IgD-negative memory B cell (primary cell): ENCODE measurements around the gene PRDM15. TPM values are rescaled to one million over a fixed set of nuclear protein-coding genes. Genes with fewer than 3 reads are reported as not detected.

Source experiments
- H3K27ac Mint-ChIP-seq, 3 donors: one replicate each; pipeline ENCODE4 v1.8.0; 2020 to 2022; ENCODE audit warnings: mild to moderate bottlenecking in 3 of 3, mixed read lengths in 3 of 3, moderate library complexity in 1 of 3
- H3K27me3 Mint-ChIP-seq: one replicate; pipeline ENCODE4 v1.8.0; 2021; ENCODE audit warnings: mixed read lengths
- H3K36me3 Mint-ChIP-seq: one replicate; pipeline ENCODE4 v1.8.0; 2020; ENCODE audit warnings: mild to moderate bottlenecking, mixed read lengths
- H3K4me1 Mint-ChIP-seq, 3 donors: one replicate each; pipeline ENCODE4 v1.8.0; 2020 to 2022; ENCODE audit warnings: mixed read lengths in 3 of 3, mild to moderate bottlenecking in 1 of 3
- H3K4me3 Mint-ChIP-seq, 4 donors: one replicate each; pipeline ENCODE4 v1.8.0; 2020 to 2022; ENCODE audit warnings: mild to moderate bottlenecking in 4 of 4, mixed read lengths in 4 of 4, moderate library complexity in 3 of 4
- H3K9me3 Mint-ChIP-seq, 3 donors: one replicate each; pipeline ENCODE4 v1.8.0; 2020 to 2021; ENCODE audit warnings: mixed read lengths in 3 of 3, mild to moderate bottlenecking in 1 of 3
- polyA plus RNA-seq: library from polyadenylated mRNA; unstranded; fragments of 300-500 nt; fragmentation: Illumina TruSeq; gene quantifications from one replicate; pipeline ENCODE4 v1.2.3, GENCODE V29; 2021

The PRDM15 gene
- polyA plus RNA-seq, 1 donor from 2014 or later = 5.6 TPM

DNA sequence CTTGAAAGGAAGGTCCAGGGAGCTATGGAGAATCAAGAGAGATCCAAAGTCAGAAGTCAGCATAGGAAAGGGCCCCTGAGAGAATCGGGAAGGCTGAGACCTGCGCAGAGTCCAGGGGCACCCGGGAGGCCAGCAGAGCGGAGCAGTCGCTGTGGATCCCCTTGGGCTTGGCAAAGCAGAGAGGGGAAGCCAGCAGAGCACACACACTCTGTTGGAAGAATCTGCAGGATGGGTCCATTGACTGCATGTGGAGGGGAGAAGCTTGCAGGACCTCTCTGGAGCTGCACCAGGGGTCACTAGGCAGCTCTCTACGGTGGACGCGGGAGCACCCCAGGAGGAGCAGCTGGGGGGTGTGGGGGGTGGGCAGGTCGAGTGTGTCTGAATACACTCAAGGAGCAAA is 118.7 kb downstream of the PRDM15 start:
- H3K4me3 Mint-ChIP-seq = no peak overlapping the region
- no peak overlapping the region for H3K27ac Mint-ChIP-seq
- H3K36me3 Mint-ChIP-seq = no peaks in the 10 kb centered on the region
- H3K4me1 Mint-ChIP-seq = peaks cover 5 to 9% (median 8%) of the 10 kb centered on the region in 3 donors
- no peaks in the 10 kb centered on the region for H3K9me3 Mint-ChIP-seq
- H3K27me3 Mint-ChIP-seq = peaks cover 57% of the 10 kb centered on the region

- Mint-ChIP-seq H3K4me3 (peak overlapping the region in 1 of 4 donors; percentile 17), H3K27me3 (peaks cover 52% of the 10 kb centered on the region)
Observed at GRCh38 chr21:41759926-41760325, 119.2 kb downstream of the PRDM15 start.

GRCh38 chr21:41759214-41759840 is 119.8 kb downstream of the PRDM15 start:
- no peak overlapping the region for H3K4me3 Mint-ChIP-seq
- H3K27ac Mint-ChIP-seq = no peak overlapping the region
- peaks cover 47% of the 10 kb centered on the region for H3K27me3 Mint-ChIP-seq
- no peaks in the 10 kb centered on the region for H3K9me3 Mint-ChIP-seq
- peaks cover 5 to 9% (median 5%) of the 10 kb centered on the region in 3 donors for H3K4me1 Mint-ChIP-seq
- H3K36me3 Mint-ChIP-seq = no peaks in the 10 kb centered on the region

More at GRCh38 chr21:41759926-41760325, 119.2 kb downstream of the PRDM15 start:
- H3K4me1 Mint-ChIP-seq = peaks cover 5 to 9% (median 5%) of the 10 kb centered on the region in 3 donors
- no peak overlapping the region for H3K27ac Mint-ChIP-seq
- no peaks in the 10 kb centered on the region for H3K9me3 Mint-ChIP-seq
- no peaks in the 10 kb centered on the region for H3K36me3 Mint-ChIP-seq

DNA sequence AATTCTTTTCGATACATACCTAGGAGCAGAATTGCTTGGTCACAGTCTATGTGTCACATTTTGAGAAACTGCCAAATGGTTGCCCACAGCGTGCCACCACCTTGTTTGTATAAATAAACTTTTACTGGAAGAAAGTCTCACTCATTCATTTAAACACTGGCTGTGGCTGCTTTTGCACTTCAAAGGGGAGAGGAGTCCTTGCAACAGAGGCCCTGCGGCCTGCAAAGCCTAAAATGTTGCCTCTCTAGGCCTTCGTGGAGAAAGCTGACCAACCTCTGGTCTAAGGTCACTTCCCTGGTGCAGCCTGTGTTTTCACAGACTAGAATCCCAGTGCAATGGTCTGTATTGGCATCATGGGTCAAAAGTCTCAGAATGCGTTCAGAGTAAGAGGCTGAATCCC is 120.6 kb downstream of the PRDM15 start:
- H3K27me3 Mint-ChIP-seq = peaks cover 43% of the 10 kb centered on the region
- H3K27ac Mint-ChIP-seq = no peak overlapping the region
- H3K36me3 Mint-ChIP-seq = no peaks in the 10 kb centered on the region
- H3K9me3 Mint-ChIP-seq = no peaks in the 10 kb centered on the region
- H3K4me3 Mint-ChIP-seq = no peak overlapping the region
- H3K4me1 Mint-ChIP-seq = peaks cover 5 to 9% (median 5%) of the 10 kb centered on the region in 3 donors

- peaks cover 26% of the 10 kb centered on the region for H3K27me3 Mint-ChIP-seq
Observed at GRCh38 chr21:41755934-41756773, 123.0 kb downstream of the PRDM15 start.

DNA sequence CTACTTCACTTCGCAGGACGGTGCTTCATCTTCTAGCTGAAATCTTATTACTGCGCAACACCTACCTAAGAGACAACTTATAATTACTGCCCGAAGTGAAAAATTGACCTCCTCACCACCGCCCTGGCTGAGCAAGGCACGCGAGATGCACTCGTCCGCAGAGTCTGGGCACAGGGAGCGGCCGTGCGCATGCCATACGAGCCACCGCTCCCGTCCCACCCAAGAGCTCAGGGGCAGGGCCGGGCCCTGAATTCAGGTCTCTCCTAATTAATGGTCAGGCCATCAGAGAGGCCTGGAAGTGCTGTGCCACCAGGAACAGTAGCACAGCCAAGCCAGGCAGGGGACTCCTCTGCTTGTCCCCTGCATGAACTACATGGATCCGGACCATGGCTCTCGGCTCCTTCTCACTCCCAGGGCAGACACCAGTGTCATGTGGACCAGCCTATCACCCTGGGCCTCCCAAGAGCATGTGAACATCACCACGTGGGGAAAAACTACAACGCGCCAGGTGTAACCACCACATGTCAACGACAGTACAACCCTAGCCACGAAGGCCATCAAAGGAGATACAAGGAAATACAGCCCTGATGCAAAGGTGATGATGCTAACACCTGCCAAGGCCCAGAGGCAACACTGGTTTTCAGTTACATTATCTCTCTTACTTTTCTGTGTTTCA is 123.7 kb downstream of the PRDM15 start:
- Mint-ChIP-seq H3K27ac (no peak overlapping the region), H3K4me1 (no peaks in the 10 kb centered on the region), H3K36me3 (no peaks in the 10 kb centered on the region), H3K27me3 (peaks cover 20% of the 10 kb centered on the region), H3K4me3 (peak overlapping the region in 1 of 4 donors; percentile 52), H3K9me3 (no peaks in the 10 kb centered on the region)

More at GRCh38 chr21:41755934-41756773, 123.0 kb downstream of the PRDM15 start:
- Mint-ChIP-seq H3K9me3 (no peaks in the 10 kb centered on the region), H3K27ac (no peak overlapping the region), H3K4me3 (no peak overlapping the region), H3K36me3 (no peaks in the 10 kb centered on the region), H3K4me1 (peaks cover 0 to 3% (median 2%) of the 10 kb centered on the region in 3 donors)

- Mint-ChIP-seq H3K27me3 (peaks cover 11% of the 10 kb centered on the region), H3K4me1 (no peaks in the 10 kb centered on the region), H3K9me3 (no peaks in the 10 kb centered on the region), H3K4me3 (no peak overlapping the region), H3K36me3 (no peaks in the 10 kb centered on the region), H3K27ac (no peak overlapping the region)
Observed at GRCh38 chr21:41754479-41754891, 124.7 kb downstream of the PRDM15 start.

- Mint-ChIP-seq H3K9me3 (no peaks in the 10 kb centered on the region), H3K27me3 (peaks cover 8% of the 10 kb centered on the region), H3K36me3 (no peaks in the 10 kb centered on the region), H3K27ac (no peak overlapping the region), H3K4me1 (no peaks in the 10 kb centered on the region), H3K4me3 (no peak overlapping the region)
Observed at GRCh38 chr21:41753006-41753898, 125.9 kb downstream of the PRDM15 start.

DNA sequence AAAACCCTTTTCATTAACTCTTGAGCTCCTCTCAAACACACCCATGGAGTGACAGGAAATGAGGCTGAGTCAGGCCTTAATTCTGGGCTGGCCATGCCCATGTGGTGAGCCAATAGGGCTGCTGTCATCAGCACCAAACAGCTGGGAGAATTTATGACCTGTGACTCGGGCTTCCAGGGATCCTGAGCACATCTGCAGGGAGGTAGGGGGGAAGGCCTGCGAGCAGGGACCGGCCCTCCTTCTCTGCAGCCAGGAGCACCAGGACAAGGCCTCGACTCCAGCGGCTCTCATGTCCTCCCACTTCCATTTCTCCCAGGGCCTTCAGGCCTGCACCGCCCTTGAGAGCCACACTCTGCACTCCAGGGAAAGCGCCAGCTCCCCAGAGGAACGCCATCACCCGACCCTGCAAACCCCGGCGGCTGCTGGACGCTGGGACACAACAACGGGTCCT is 126.9 kb downstream of the PRDM15 start:
- H3K27ac Mint-ChIP-seq = no peak overlapping the region
- no peaks in the 10 kb centered on the region for H3K36me3 Mint-ChIP-seq
- H3K9me3 Mint-ChIP-seq = no peaks in the 10 kb centered on the region

GRCh38 chr21:41751611-41752011 is 127.5 kb downstream of the PRDM15 start:
- H3K27me3 Mint-ChIP-seq = peaks cover 5% of the 10 kb centered on the region
- H3K27ac Mint-ChIP-seq = no peak overlapping the region
- no peak overlapping the region for H3K4me3 Mint-ChIP-seq
- H3K36me3 Mint-ChIP-seq = no peaks in the 10 kb centered on the region
- H3K4me1 Mint-ChIP-seq = peaks cover 0 to 2% (median 0%) of the 10 kb centered on the region in 3 donors
- H3K9me3 Mint-ChIP-seq = no peaks in the 10 kb centered on the region

More for the DNA sequence above, 126.9 kb downstream of the PRDM15 start:
- Mint-ChIP-seq H3K27me3 (peaks cover 8% of the 10 kb centered on the region), H3K4me1 (no peaks in the 10 kb centered on the region), H3K4me3 (no peak overlapping the region)

DNA sequence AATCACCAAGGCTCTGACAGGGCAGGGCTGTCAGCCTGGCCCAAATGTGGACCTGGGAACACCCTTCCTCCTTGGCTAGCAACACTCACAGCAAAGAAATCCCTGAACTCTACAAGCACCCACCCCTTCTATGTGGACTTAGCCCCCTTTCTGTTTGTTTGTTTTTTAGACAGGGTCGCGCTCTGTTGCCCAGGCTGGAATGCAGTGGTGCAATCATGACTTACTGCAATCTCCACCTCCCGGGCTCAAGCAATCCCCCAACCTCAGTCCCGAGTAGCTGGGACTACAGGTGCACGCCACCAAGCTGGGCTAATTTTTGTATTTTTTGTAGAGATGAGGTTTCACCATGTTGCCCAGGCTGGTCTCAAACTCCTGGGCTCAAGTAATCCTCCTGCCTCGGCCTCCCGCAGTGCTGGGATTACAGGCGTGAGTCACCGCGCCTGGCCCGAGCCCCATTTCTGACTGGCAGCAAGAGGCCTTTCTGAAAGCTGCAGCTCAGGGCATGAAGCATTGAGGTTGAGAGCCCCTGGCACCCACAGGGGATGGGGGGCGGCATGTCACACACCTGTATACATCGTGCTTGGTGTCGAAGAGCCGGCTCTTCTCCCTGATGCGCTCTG is 128.5 kb downstream of the PRDM15 start:
- Mint-ChIP-seq H3K27me3 (peaks cover 4% of the 10 kb centered on the region), H3K4me3 (no peak overlapping the region), H3K36me3 (no peaks in the 10 kb centered on the region), H3K4me1 (peaks cover 0 to 2% (median 0%) of the 10 kb centered on the region in 3 donors), H3K27ac (no peak overlapping the region), H3K9me3 (no peaks in the 10 kb centered on the region)

GRCh38 chr21:41750051-41750450 is 129.1 kb downstream of the PRDM15 start:
- Mint-ChIP-seq H3K4me3 (no peak overlapping the region), H3K9me3 (no peaks in the 10 kb centered on the region), H3K27me3 (peaks cover 4% of the 10 kb centered on the region), H3K4me1 (peaks cover 0 to 2% (median 0%) of the 10 kb centered on the region in 3 donors), H3K36me3 (no peaks in the 10 kb centered on the region), H3K27ac (no peak overlapping the region)

DNA sequence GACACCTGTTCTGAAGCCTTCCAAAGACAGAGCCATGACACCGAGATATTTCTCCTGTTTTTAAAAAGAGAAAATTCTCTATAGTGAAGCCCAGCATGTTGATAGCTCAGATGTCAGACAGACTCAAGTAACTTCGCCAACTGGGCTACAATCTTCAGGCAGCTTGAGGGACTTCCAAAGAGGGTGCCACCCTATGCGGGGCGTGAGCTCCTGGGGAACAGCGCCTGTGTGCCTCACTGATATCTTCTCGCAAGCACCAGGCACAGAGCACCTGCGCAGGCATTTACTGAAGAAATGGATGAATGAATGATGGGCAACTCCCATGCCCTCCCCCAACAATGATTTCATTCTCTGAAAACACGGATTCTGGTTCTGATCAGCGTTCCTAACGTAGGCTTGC is 129.9 kb downstream of the PRDM15 start:
- Mint-ChIP-seq H3K4me3 (no peak overlapping the region), H3K27me3 (peaks cover 4% of the 10 kb centered on the region), H3K36me3 (no peaks in the 10 kb centered on the region), H3K4me1 (peaks cover 0 to 2% (median 0%) of the 10 kb centered on the region in 3 donors), H3K9me3 (no peaks in the 10 kb centered on the region), H3K27ac (no peak overlapping the region)
